NCI-H1092 treated with DMSO at 0.1 percent for 48 hours (cell line): ENCODE data around the gene CLTCL1.
"Not testable (repeated sequence)": the region's sequence is repeated elsewhere in the genome, so short reads cannot be mapped to it uniquely, and the experiment has no call there.

Experiments
- DNase-seq: peaks from one replicate; lab custom pipeline; 2025; lab: John Stamatoyannopoulos, UW

CLTCL1 gene

DNA sequence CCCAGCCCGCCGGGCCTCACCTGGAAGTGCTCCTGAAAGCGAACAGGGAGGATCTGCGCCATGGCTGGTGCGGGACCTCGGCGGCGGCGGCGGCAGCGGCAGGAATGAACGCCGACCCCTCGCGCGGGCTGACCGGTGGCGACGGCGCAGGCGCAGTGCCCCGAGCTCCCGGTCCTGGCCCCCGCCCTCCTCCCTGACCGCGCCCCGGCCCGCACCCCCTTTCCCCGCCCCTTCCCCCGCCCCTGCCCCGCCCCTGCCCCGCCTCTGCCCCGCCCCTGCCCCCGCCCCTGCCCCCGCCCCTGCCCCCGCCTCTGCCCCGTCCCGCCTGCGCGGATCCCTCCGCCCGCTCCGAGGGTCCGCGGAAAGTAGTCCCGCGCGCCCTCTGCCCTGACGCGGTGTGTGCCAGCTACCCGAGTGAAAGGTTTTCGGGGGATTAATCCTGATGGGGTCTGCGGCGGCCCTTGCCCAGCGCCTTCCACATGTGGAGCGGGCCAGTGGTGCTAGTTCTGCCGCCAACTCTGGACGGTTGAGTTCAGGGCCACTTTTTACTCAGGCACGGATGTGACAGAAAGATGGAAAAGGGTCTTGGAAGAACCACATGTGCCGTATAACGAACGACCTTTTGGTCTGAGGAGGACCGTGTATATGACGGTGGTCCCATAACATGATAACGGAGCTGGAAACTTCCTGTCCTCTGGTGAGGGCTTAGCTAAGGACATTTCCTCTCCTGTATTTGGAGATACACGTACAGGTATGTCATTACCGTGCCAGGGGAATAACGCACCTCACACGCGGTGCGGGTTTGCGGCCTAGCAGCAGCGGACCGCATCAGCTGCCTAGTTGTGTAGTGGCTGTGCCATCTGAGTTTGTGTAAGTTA lies at the start of gene CLTCL1:
CLTCL1 (minus strand) TSS at position 140 of the 878 bp plus-strand sequence; CDS start at position 62, 78 bp downstream.
- DNase-seq: peak; percentile 66

DNA sequence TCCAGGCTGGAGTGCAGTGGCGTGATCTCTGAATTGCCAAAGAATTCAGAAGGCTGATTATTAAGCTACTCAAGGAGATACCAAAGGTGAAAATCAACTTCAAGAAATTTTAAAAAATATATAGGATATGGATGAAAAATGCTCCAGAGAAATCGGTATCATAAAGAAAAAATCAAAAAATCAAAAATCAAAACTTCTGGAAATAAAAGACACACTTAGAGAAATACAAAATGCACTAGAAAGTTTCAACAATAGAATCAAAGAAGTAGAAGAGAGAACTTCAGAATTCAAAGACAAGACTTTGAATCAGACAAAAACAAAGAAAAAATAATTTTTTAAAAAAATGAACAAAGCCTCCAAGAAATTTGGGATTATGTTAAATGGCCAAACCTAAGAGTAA lies 45.6 kb upstream of the CLTCL1 start:
- DNase-seq: no peak

DNA sequence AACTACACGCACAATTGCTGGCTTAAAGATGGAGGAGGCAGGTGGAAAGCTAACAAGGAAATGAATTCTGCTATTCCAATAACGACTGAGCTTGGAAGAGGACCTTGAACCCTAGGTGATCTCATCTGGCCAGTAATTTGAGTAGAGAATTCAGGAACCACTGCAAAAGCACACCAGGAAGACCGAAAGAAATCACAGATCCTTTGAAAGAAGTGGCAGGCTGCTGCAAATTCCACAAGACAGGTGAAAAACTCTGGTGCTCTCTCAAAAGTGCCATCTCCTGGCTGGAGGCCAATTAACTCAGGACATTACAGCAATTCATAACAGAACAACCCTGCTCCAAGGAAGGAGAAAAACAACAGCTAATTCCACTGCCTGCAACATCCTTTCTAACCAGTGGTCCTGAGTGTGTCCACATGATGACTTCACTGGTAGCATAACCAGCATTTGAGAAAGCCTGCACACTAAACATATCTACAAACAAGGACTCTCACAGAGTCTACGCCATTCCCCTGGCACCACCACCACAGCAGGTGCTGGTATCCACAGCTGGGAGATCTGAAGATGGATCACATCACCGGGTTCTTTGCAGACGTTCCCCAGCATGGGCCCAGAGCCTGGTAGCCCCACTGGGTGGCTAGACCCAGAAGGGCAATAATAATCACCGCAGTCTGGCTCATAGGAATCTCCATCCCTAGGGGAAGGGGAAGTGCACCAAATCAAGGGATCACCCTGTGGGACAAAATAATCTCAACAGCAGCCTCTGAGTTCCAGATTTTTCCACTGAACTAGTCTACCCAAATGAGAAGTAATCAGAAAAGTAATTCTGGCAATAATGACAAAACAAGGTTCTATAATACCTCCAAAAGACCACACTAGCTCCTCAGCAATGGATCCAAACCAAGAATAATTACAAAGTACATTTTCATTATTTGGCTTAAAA lies 44.9 kb upstream of the CLTCL1 start:
- DNase-seq: no peak

DNA sequence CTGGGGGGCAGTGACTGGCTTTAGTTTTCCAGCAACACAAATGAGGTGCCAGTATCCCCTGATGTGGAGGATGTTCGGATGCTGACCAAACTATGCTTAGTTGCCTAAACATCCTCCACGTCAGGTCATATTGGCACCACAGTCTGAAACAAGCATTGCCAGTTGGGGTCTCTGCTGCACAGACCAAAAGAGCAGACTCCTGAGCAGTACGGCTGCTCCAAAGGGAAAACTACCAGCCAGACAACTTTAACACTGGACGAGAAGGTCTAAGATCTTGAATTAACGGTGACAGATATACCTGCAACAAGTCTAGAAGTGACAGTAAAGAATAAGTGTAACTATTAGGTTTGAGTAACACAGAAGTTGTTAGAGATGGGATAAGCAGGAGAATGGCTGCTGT lies 40.5 kb upstream of the CLTCL1 start:
- DNase-seq: no peak

DNA sequence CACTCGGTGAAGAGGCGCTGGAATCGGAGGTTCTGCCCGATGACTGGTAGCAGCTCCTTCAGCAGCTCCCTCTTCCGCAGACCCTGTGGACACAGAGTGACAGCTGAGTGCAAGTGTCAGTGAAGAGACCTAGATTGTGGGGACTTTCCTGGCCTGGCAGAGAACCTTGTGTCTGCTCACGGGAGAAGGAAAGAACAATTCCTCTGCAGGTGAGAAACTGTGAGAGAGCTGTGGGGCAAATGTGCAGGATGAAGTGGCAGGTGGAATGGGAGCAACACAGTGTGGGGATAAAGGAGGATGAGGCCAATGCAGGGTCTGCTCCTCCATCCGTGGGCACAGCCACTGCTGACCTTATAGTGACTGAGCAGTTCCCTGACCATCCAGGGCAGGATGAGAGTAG lies 40.0 kb upstream of the CLTCL1 start:
- no peak for DNase-seq

DNA sequence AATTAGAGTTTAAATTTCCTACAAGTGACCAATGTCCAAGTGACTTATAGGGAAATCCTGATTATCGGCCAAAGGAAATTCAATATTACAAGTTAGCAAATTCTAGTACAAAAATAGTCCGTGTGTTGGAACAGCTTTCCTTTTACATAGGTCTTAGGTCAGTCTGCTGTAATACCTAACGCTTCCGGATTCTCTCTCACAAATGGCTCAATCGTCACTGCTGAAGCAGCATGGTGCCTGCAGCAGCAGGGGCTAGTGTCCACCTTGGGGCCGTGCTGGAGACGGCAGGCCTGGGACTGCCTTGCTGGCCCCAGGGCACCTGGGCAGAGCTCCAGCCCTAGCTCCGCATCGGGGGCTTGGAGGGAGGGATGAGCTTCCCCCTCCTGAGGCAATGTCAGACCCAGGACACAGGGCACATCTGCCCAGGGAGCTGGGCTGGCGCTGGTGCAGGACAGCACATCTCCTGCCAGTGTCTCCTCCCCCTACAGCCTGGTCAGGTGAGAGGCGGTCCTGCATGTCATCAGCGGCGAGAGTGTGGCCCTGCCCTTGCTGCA lies 39.4 kb upstream of the CLTCL1 start:
- no peak for DNase-seq

DNA sequence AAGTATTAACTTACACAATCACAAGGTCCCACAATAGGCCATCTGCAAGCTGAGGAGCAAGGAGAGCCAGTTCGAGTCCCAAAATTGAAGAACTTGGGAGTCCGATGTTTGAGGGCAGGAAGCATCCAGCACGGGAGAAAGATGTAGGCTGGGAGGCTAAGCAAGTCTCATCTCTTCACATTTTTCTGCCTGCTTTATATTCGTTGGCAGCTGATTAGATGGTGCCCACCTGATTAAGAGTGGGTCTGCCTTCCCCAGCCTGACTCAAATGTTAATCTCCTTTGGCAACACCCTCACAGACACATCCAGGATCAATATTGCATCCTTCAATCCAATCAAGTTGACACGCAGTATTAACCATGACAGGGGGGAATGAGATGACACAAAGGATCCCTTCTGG lies 38.7 kb upstream of the CLTCL1 start:
- DNase-seq: not testable (repeated sequence)

DNA sequence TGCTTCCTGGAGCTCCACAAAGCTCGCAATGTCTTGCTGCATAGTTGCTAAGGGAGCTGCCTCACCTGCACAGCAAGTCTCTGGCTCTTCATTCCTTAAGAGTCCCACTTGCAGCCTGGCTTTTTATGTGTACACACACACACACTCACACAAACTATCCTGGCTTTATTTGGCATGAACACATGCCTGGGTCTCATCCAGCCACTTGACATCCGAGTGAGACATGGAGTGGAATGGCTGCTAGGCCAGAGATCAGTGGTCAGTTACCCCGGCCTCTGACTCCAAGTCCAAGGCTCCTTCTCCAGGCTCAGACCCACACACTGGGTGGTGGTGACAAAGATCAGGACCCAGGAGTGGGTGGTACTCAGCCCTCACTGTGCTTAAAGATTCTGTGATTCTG lies 37.9 kb upstream of the CLTCL1 start:
- no peak for DNase-seq

DNA sequence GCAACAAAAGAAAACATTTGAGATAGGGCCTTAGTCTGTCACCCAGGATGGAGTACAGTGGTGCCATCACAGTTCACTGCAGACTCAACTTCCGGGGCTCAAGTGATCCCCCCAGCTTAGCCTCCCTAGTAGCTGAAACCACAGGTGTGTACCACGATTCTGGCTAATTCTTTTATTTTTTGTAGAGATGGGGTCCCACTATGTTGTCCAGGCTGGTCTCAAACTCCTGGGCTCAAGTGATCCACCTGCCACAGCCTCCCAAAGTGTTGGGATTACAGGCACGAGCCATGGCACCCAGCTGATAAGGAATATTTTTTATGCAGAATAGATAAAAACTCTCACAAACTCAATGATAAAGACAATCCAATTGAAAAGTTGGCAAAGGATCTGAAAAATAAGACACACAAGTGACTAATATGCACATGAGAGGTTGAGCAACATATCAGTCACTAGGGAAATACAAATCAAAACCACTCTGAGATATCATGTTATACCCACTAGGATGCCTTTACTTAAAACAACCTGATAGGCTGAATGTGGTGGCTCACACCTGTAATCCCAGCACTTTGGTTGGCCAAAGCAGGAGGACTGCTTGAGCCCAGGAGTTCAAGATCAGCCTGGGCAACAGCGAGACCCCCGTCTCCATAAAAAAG lies 33.9 kb upstream of the CLTCL1 start:
- DNase-seq: no peak

DNA sequence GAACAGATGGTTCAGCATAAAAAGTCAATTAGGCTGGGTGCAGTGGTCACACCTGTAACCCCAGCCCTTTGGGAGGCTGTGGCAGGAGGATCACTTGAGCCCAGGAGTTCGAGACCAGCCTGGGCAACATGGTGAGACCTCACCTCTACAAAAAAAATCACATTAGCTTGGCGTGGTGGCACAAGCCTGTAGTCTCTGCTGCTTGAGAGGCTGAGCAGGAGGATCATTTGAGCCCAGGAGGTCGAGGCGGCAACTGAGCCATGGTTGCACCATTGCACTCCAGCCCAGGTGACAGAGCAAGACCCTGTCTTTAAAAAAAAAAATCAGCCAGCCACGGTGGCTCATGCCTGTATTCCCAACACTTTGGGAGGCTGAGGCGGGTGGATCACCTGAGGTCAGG lies 31.9 kb upstream of the CLTCL1 start:
- not testable (repeated sequence) for DNase-seq

DNA sequence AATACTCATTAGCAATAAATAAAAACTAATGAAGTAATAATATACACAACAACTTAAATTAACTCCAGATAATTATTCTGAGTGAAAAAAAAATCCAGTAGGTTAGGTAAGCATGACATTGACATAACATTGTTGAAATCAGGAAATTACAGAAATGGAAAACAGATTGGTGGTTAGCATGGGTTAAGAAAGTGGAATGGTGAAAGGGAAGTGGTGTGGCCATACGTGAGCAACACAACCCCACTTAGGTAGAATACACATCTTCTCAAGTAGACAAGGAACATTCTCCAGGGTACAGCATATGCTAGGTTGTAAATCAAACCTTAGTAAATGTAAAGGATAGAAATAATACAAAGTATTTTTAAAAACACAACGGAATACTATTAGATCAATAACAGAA lies 30.2 kb upstream of the CLTCL1 start:
- no peak for DNase-seq

DNA sequence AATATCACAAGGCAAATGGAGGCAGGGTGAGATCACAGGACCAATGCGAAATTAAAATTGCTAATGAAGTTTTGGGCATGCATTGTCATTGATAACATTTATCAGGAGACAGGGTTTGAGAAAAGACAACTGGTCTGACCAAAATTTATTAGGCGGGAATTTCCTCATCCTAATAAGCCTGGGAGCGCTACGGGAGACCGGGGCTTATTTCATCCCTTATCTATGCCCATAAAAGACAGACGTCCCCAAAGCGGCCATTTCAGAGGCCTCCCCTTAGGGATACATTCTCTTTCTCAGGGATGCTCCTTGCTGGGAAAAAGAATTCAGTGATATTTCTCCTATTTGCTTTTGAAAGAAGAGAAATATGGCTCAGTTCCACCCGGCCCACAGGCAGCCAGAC lies 28.6 kb upstream of the CLTCL1 start:
- DNase-seq: not testable (repeated sequence)

DNA sequence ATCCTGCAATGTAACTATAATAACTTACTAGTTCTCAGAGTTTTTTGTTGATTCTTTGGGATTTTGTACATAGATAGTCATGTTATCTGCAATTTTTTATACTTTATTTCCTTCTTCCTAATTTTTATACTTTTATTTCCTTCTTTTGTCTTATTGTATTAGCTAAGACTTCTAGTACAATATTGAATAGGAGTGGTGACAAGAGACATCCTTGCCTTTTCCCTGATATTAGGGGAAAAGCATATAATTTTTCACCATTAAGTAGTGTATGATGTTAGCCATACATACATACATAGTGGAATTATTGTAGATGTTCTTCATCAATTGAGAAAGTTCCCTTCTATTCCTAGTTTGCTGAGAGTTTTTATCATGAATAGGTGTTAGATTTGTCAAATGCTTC lies 27.8 kb upstream of the CLTCL1 start:
- DNase-seq: no peak

DNA sequence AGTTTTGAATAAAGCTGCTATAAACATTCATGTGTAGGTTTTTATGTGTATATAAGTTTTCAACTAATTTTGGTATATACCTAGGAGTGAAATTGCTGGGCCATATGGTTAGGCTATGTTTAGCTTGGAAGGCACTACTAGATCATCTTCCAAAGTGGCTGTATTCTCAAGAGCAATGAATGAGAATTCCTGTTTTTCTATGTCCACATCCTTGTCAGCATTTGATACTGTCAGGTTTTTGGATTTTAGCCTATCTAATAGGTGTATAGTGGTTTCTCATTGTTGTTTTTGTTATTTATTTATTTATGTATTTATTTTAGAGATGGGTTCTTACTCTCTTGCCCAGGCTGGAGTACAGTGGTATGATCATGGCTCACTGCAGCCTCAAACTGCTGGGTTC lies 26.3 kb upstream of the CLTCL1 start:
- DNase-seq: no peak

DNA sequence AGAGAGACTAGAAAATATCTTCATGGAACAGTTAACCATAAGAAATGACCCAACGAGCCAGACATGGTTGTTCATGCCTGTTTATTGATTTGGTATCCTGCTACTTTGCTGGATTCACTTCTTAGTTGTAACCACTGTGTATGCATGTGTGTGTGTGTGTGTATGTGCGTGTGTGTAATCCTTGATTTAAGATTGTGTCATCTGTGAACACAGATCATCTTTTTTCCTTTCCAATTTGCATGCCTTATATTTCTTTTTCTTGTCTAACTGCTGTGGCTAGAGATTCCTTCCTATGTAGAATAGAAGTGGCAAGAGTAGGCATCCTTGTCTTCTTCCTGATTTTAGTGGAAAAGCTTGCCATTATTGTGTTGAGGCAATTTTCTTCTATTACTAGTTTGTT lies 16.4 kb upstream of the CLTCL1 start:
- no peak for DNase-seq

DNA sequence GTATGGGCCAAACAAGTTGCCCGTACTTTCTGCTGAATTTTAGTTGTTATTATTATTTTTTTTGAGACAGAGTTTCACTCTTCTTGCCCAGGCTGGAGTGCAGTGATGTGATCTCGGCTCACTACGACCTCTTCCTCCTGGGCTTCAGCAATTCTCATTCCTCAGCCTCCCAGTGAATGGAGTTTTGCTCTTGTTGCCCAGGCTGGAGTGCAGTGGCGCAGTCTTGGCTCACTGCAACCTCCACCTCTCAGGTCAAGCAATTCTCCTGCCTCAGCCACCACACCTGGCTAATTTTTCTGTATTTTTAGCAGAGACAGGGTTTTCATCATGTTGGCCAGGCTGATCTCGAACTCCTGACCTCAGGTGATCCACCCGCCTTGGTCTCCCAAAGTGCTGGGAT lies 15.0 kb upstream of the CLTCL1 start:
- not testable (repeated sequence) for DNase-seq

DNA sequence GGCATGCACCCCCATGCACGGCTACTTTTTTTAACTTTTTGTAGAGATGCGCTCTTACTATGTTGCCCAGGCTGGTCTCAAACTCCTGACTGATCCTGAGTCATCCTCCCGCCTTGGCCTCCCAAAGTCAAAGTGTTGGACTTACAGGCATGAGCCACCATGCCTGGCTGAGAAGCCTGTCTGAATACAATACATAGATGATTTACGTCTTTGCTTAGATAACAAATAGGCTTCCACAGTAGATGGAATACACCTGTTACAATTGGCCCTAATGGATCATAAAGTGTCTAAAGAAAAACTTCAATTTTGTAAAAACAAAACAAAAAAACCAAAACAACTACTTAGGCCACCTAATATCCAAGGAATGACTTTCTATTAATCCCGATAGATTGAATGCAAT lies 13.0 kb upstream of the CLTCL1 start:
- DNase-seq: no peak

DNA sequence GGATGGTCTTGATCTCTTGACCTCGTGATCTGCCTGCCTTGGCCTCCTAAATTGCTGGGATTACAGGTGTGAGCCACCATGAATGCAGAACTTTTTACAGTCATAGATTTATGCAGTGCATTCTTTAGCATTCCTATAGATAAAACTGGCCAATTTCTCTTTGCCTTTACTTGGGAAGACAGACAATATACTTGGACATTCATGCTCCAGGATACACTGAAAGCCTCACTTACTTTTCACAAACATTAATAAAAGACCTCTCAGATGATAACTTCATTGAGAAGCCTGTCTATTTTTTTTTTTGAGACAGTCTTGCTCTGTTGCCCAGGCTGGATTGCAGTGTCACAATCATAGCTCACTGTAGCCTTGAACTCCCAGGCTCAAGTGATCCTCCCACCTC lies 12.3 kb upstream of the CLTCL1 start:
- no peak for DNase-seq

DNA sequence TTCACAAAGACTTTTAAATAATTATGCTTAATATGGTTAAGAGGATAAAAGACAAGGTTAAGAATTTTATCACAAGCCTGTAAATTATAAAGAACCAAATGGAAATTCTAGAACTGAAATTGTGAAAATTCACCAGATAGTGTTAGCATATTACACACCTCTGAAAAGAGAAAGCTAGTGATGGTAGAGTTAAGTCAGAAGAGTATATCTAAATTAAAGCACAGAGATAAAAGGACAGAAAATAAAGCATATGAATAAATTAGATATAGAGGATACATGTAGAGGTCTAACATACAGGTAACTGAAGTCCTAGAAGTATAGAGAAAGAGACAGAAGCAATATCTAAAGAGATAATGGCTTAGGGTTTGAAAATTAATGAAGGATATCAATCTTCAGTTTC lies 4.2 kb upstream of the CLTCL1 start:
- no peak for DNase-seq

DNA sequence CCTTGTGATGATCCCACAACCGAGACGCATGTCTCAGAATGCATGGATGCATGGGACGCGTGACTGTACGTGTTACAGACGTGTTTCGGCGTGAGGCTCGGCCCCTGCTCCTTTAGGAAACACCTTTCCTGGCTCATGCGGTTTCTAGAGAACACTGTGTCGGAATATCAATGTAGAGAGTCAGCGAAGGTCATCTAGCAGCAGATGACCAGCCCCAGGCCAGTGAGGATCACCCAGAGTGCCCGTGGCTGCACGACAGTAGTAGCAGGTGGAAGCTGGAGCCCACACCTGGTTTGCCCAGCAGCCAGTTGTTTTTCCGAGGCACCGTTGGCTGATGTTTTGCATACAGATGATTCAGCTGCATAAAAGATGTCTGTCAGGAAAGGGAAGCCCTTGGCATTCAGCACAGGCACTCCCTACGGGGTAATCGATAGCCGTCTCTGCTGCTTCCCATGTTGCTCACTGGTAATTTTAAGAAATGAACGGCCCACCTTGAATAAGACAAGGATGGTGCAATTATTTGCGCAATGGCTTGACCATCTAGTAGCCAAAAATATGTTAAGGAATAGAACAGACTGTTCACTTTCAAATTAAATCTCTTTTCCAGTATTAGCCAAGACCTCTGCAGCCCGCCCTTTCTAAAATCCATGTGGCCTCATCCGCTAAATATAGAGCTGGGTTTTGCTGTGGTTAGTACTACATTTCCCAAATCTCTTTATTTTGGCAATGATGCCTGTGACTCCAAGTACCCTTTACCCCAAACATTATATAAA lies 1.1 kb upstream of the CLTCL1 start:
- DNase-seq: peak; percentile 33

DNA sequence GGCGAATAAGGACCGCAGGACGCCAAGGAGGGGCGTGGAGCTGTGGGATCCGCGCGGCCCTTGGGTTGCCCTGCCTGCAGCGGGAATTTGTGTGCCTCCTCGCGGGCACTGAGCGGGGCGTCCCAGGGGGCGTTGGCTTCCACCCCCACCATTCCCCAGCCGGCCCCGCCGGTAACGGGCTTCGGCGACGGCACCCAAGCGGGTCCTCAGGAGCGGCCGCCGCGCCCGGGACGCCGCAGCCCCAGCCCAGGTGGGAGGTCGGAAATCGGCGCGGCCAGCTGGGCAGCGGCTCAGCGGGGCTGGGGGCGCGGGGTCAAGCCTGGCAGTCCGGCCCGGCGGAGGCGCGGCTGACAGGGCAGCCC lies 320 bp downstream of the CLTCL1 start:
- no peak for DNase-seq
